GM12873 (cell line): ENCODE results near the gene CELSR1.

Experiments
- CTCF ChIP-seq: IDR thresholded peaks from 2 replicates; pipeline ENCODE4 v1.5.1; 2012; ENCODE audit warnings: low read depth, mild to moderate bottlenecking, moderate library complexity, low read length, control low read depth; ENCODE audit not compliant: insufficient read depth; ENCODE audit errors: missing control alignments

Gene CELSR1

DNA sequence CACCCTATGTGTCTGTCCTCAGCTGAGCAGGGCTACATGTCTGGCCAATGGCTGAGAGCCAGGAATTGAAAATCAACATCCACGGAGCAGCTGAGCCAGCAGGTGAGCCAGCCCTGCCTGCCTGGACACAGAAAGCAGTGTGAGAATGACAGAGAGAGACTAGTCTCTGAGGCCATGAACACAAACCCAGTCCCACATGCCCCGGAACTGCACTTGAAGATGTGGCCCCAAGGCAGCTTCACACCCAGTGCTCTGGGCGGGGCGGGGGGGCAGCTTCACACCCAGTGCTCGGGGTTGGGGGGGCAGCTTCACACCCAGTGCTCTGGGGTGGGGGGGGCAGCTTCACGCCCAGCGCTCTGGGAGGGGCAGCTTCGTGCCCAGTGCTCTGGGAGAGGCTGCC, 164.3 kb downstream of the CELSR1 start:
- no peak for TF ChIP-seq CTCF

- TF ChIP-seq CTCF: no peak
These were observed 164.7 kb downstream of the CELSR1 start for GRCh38 chr22:46372686-46373085.

DNA sequence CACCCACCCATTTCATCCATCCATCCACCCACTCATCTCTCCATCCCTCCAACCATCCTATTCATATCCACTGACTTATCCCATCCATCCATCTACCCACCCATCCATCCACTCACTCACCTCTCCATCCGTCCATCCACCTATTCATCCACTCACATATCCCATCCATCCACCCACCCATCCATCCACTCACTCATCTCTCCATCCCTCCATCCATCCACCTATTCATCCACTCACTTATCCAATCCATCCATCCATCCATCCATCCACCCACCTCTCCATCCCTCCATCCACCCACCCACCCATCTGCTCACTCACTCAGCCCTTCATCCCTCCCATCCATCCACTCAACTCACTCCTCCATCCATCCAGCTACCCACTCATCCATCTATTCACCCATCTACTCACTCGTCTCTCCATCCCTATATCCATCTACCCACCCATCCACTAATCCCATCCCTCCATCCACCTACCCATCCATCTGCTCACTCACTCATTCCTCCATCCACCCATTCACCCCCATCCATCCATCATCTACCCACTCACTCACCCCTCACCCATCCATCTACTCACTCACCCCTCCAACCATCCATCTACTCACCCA, 165.7 kb downstream of the CELSR1 start:
- no peak for TF ChIP-seq CTCF

DNA sequence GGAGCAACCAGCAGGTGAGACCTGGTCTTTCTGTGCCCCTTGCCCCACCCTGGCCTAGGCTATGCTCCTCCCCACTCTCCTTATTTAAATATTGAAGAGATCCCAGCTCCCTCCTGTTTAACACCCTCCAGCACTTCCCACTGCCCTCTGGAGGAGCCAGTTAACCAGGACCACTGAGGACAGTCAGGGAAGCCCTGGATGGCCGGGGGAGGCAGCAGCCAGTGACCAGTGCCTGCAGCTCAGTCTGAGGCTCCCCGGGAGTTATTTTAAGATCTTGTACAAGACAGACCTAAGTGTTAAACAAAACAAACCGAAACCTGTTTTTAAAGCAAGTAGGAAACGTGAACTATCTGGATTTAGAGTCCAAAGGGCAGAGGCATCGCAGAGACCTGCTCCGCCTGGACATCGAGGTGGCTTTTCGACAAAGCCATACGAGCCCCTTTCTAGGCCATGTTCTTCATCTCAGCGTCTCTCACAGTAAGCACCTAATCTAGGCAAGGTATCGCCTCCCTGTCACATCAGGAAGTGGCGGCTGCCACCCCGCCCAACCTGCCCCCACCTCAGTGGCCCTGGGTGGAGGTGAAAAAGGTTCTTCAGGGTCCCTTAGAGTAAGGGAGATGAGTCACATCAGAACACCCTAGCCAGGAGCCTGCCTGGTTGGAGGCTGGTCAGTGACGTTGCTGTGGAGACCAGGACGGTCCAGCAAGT, 166.7 kb downstream of the CELSR1 start:
- TF ChIP-seq CTCF: no peak

DNA sequence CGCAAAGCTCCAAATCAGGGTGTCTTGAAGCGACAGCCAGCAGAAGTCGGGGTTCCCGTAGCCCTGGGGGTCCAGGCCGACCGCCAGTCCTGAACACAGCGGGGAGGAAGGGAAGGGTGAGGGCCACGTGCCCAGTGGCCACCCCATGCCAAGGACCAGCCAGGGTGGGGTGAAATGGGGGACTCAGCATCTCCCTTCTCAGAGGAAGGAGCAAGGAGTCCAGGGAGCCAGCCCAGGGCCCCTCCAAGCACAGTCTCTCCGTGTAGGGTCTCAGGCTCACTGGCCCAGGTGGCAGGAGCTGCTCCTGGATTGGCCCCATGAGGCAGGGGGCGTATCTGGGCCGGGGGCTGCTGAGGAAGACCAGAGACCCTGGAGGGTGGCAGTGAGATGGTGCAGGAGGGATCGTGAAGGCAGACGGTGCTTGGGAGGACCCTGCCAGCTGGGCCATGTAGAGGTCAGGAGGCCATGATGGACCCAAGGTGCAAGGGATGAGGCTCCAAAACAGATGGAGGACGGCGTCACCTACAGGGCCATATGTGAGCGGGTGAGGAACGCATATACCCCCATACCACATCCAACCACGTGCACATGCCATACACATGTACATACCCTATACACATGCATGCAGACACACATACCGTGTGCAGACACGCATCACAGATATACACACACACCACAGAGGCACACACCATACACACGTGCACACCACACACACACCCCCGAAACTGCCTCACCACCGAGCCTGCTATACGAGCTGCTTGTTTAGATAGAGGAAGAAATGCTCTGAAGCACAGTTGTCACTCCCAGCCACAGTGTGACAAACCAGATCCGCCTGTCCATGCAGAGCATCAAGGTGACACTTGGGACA, 167.5 kb downstream of the CELSR1 start:
- no peak for TF ChIP-seq CTCF

DNA sequence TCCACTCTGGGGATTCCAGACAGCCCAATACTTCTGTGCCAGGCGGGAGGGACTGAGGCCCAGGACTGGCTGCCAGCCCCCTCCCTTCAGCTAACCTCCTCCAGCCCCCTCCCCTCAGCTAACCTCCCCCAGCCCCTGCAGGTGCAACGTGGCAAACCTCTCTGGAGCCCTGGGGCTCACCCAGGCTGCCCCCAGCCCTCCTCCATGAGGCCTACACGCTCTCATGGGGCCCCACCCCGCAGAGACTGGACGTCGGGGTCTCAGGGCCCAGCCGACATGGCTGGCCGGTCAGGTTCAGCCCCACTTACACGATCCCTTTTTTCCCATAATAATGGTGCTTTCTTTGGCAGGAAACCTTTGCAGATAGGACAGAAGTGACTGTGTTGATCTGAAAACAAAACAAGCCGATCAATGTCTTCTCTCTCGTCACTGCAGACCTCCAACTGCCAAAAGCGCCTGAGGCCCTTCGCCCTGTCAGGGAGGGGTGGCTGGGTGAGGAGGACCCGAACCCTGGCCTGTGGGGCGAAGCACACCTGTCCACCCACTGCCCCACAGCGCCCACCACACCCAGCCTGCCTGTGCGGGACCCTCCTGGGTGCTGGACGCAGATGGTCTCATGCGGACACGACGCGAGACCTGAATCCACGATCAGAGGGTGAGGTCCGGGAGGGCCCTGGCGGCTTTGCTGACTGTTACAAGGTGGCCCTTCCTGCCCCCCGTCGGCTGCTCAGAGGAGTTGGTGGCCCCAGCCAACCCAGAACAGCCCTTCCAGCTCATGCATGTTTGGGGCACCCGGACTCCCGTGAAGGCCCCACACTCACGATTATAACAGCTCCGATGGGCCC, 168.3 kb downstream of the CELSR1 start:
- TF ChIP-seq CTCF: no peak
